Hematopoietic multipotent progenitor cell treated with erythropoietin and hydrocortisone succinate and interleukin-3 and kit ligand, for 6 days (in vitro differentiated cells): ENCODE data around the gene NUDT17.
"Not testable (repeated sequence)": the region's sequence is repeated elsewhere in the genome, so short reads cannot be mapped to it uniquely, and the experiment has no call there.

Experiments used
- DNase-seq: peaks from one replicate; pipeline ENCODE4 v3.0.0-alpha.2; 2015

Gene NUDT17

DNA sequence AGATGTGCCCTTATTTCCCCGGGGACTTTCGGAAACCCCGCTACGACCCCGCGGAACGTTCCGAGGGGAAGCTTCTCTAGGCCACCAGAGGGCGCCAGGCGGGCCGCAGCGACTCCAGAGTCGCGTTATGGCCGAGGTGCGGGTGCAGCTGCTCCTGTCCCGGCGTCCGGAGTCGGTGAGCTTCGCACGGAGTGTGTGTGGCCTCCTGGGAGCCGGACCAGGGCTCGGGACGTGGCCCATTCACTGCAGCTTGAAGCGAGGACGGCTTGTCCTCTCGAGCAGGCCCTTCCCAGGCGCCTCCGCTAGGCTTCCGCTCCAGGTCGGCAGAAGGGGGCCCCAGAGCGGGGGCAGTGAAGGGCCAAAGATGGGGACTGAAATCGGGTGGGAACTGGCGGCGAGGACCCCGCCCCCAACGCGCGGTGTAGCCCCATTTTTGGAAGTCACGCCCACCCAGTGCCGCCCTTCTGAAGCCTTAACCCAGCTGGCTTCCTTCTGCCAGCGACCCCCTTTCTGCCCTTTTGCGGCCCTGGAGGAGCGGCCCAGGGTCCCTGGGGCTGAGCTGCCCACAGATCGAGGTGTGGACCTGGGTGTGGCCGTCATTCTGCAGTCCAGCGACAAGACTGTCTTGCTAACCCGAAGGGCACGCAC, at the start of gene NUDT17:
TSS of gene NUDT17 (plus strand) at position 117 of the 648 bp plus-strand sequence. CDS start at position 128, 11 bp downstream.
- DNase-seq: peak; percentile 91

DNA sequence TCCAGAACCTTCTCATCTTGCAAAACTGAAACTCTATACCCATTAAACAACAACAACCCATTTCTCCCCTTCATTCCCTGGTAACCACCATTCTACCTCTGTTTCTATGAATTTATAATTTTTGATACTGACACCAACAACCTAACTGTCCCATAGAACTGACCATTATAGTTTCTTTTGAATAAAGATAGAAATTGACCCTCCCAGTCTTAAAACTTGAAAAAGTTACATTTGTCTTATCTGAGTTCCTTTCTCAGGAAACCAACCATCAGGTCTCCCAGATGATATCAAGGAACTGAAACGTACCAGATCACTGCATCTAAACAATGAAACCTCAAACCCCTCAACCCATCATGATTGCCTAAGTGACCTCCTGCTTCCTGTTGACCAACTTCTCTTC, 48.7 kb upstream of the NUDT17 start:
- DNase-seq: no peak

GRCh38 chr1:145799806-145800205, 45.6 kb upstream of the NUDT17 start:
- DNase-seq: no peak

GRCh38 chr1:145804235-145805045, 41.0 kb upstream of the NUDT17 start:
- DNase-seq: no peak

- DNase-seq: no peak
Measured at GRCh38 chr1:145805057-145805456, 40.4 kb upstream of the NUDT17 start.

GRCh38 chr1:145806408-145806807, 39.0 kb upstream of the NUDT17 start:
- no peak for DNase-seq

- no peak for DNase-seq
Measured at GRCh38 chr1:145806844-145807243, 38.6 kb upstream of the NUDT17 start.

DNA sequence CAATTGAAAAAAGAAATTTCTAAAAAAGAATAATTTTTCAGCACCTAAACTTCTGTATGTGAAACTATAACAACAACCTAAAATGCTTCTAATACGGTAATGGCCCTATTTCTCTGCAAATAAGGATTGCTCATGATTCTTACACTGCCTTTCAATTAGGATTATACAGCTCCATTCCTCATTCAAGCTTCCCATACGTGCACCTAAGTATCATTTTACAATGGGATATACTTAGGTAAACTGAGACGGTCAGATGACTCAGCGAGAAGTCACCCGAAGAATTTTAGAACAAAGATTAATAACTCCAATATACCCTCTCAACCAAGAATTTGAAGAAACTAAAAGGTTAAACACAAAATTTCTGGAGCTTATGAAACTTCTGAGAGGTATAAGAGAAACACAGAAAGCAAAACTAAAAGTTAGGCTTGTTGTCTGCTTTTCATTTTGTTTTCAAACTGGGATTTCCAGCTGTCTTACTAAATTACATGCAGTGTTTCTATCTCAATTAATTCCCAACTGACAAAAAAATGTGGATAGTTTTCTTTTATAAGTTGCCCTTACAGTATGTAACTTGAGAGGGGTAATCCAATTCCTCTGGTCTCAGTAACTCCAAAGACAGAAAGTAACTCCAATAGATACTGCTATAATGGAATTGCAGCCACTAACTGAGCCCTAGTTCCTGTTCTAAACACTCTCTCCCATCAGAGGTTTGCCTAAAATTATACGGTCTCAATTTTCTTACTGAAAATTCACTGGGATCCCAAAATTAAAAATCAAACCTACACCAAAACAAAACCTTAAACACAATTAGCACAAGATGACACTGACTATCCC, 32.2 kb upstream of the NUDT17 start:
- DNase-seq: not testable (repeated sequence)

DNA sequence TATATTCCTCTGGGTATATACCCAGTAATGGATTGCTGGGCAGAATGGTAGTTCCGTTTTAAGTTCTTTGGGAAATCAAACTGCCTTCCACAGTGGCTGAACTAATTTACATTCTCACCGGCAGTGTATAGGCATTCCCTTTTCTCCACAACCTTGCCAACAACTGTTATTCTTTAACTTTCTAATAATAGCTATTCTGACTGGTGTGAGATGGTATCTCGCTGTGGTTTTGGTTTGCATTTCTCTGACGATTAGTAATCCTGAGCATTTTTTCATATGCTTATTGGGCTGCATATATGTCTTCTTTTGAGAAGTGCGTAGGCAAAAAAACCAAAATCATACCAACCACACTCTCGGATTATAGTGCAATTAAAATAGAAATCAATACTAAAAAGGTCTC, 27.3 kb upstream of the NUDT17 start:
- DNase-seq: not testable (repeated sequence)

DNA sequence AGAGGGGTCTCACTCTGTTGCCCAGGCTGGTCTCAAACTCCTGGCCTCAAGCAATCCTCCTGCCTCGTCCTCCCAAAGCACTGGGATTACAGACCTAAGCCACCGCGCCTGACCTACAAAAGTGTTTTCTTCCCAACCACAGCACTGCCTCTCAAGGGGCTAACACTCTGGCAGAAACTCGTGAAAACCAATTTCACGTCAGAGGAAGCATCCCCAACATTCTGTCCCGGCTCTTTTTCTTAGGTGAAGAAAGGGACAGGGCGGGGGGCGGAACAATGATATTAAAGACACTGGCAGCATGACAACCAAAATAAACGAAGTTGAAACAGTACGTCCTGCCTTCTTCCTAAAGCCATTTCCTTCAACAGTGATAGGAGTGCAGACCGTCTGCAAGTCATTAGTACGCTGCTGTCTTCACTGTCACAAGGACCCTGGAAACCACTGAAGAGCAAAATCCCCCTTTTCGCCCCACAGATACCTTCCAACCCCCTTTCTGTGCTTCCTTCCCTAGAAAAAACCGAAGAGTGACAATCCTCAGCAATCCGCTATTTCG, 22.6 kb upstream of the NUDT17 start:
- not testable (repeated sequence) for DNase-seq

DNA sequence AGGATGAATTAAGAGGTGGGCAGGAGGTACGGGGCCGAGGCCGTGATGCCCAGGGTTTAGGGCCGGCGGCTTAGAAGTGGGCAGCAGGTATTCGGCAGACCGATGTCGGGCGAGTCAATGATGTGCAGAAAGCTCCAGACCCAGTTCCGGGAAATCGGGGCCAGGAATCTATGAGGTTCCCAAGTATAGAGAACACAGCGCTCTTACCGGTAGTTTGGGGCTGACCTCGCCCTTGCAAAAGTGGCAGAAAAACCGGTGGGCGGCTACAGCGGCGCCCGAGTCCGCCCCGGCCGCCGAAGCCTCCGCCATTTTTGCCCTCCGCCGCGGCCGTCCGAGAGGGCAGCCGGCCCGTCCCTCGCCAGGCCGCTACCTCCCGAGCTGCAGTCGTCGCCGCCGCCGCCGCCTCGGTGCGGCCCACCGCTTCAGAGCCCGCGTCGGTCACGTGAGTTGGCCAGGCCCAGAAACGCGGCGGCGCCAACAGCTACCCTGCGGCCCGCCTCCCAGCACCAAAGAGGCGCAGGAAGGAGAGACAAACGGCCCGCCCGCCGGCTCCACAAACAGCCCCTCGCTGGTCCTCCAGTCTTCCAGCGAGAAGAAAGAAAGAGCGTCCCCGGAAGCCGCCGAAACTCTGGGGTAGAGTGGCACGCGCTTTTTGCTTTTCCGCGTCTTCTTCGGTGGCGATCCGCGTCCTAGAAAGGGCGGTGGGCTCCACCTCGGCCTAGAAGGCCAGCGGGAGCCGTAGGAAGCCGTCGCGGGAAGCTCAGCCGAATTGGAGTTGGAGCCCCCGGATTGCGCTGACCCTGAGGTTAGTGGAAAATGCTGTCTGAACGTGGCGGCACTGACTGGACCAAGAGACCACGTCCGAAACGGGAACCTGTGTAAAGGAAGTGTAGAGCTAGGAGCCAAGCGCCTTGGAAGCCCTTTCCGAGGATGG, 21.6 kb upstream of the NUDT17 start, which contains the start of the genes POLR3C and RNF115:
TSS of gene POLR3C (plus strand) at position 636 of the 934 bp plus-strand sequence. CDS start 1,577 bp downstream, outside the sequence.
TSS of gene RNF115 (minus strand) at position 531 of the 934 bp plus-strand sequence. CDS start at position 309, 222 bp downstream.
- DNase-seq: peak; percentile 96

GRCh38 chr1:145824499-145824842, 21.0 kb upstream of the NUDT17 start:
- DNase-seq: no peak

GRCh38 chr1:145826030-145826429, 19.4 kb upstream of the NUDT17 start:
- DNase-seq: peak; percentile 40

- no peak for DNase-seq
Measured at GRCh38 chr1:145827966-145828365, 17.5 kb upstream of the NUDT17 start.

DNA sequence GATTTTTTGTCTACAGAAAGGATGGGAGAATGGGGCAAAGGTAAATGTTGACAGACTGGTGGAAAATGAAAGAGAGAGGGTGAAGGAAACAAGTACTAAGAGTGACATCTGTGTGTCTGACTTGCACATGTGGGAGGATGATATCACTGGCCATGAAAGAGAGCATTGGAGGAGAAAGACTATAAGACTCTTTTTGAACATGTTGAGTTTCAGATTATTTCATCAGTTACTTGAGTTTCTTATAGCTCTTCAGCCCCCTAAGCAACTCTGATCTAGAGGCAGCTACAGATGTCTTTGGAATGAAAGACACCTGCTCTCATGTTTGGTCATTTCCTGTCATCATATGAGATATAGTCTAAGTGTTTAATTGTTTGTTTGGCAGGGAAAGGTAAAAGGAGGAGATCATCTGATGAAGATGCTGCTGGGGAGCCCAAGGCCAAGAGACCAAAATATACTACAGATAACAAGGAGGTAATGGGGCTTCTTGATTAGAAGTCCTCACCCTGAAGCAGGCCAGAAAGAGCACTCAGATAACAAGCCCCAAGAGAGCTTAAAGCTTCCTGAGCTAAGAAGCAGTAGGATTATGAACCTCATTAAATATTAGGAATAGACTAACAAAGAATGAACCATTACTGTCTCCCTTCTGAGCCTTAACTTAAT, 16.9 kb upstream of the NUDT17 start:
- peak; percentile 77 for DNase-seq

GRCh38 chr1:145830810-145831209, 14.6 kb upstream of the NUDT17 start:
- DNase-seq: not testable (repeated sequence)

GRCh38 chr1:145837656-145838055, 7.8 kb upstream of the NUDT17 start:
- DNase-seq: no peak

DNA sequence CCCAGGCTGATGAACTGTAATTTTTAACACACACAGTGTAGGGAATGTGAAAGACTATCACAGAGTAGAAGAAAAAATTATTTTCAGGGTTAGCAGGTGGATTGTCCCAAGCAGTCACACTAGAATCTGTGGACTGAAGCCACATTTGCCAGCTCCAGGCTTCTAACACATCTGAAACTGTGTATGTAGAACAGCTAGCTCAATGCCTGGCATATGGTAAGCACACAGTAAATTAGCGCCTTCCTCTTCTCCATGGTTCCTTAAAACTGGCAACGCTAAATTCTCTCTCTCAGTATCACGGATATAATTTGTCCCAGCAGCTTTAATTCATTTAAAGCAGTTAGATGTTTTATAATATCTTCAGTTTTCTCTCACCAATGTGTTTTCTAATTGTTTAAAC, 2.4 kb upstream of the NUDT17 start:
- no peak for DNase-seq

DNA sequence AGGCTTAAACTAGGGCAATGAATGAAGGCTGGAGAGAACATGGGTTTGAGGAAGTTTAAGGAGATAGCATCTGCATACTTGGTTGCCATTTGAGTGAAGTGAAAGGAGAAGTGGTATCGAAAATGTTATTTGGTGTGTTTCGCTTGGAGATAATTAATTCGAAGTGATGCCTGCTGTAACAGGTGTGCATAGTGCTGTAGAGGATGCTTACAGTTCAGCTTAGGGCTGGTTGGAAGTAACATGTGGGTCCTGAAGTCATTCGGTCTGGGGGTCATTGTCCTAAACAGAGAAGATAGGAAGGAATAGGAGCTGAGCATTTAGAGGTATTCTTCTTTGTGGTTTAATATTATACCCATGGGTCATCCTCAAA, 301 bp upstream of the NUDT17 start:
- peak; percentile 70 for DNase-seq

- peak; percentile 77 for DNase-seq
Measured at GRCh38 chr1:145846201-145846612, 777 bp downstream of the NUDT17 start.

DNA sequence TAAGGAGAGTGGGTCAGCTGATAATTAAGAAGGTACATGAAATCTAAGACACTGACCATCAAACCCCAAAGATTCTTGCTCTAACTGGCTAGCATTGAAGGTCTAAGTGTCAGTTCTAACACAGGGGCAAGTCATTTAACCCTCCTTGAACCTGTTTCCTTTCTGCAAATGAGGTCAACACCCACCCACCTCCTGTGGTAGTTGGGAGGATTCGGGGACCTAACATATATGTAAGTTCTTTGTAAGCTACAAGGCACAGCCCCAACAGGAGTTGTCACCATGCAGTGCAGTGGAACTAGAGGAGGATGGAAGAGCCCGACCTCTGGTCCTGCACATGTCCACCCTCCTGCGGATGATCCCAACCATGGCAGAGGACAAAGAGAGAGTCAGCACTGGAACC, 2.4 kb downstream of the NUDT17 start:
- no peak for DNase-seq
